Measurements from ENCODE around the gene VEZT.

Gene VEZT, protein sequence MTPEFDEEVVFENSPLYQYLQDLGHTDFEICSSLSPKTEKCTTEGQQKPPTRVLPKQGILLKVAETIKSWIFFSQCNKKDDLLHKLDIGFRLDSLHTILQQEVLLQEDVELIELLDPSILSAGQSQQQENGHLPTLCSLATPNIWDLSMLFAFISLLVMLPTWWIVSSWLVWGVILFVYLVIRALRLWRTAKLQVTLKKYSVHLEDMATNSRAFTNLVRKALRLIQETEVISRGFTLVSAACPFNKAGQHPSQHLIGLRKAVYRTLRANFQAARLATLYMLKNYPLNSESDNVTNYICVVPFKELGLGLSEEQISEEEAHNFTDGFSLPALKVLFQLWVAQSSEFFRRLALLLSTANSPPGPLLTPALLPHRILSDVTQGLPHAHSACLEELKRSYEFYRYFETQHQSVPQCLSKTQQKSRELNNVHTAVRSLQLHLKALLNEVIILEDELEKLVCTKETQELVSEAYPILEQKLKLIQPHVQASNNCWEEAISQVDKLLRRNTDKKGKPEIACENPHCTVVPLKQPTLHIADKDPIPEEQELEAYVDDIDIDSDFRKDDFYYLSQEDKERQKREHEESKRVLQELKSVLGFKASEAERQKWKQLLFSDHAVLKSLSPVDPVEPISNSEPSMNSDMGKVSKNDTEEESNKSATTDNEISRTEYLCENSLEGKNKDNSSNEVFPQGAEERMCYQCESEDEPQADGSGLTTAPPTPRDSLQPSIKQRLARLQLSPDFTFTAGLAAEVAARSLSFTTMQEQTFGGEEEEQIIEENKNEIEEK

GRCh38 chr12:95217377-95218149 is at the start of gene VEZT, which contains the start of gene FGD6:
Gene VEZT (plus strand): TSS chr12:95217807. CDS start chr12:95217851, 44 bp downstream.
Gene FGD6 (minus strand): TSS chr12:95217467. CDS start chr12:95217240, 227 bp downstream.
- TF ChIP-seq JUND (IDR thresholded peaks at IDR 0.05; ENCODE audit: low read depth), result no peak
- in situ Hi-C loops (cut with HindIII; ENCODE audit: low pct_unique_long_range_greater_than_20kb, low sequenced_read_pairs), result no loop called here
- peak; percentile 98 to 100 for DNase-seq (ENCODE audit: low read depth in 1 of 2, low spot score in 1 of 2)

DNA sequence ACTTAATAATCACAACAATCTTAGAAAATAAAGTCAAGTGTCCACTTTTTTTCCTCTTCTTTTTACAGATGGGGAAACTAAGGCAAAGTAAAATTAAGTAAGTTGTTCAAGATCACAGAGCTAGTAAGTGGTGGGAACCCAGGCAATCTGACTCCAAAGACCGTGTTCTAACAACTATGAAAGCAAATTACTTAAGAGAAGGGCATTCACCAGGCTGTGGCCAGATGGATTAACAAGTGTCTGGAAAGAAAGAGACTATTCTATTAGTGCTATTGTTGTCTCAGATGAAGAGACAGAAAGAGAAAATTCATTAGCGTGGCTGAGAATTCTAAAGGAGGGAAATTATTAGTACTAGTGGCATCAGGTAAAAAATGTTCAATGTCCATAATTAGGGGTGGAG is 48.9 kb upstream of the VEZT start:
- no peak for DNase-seq (ENCODE audit: low read depth in 1 of 2, low spot score in 1 of 2)
- in situ Hi-C loops (cut with HindIII; ENCODE audit: low pct_unique_long_range_greater_than_20kb, low sequenced_read_pairs), result no loop called here
- no peak for TF ChIP-seq JUND (IDR thresholded peaks at IDR 0.05; ENCODE audit: low read depth)

GRCh38 chr12:95169368-95169767 is 48.2 kb upstream of the VEZT start:
- TF ChIP-seq JUND (IDR thresholded peaks at IDR 0.05; ENCODE audit: low read depth), result no peak
- in situ Hi-C loops (cut with HindIII; ENCODE audit: low pct_unique_long_range_greater_than_20kb, low sequenced_read_pairs), result no loop called here
- no peak for DNase-seq (ENCODE audit: low read depth in 1 of 2, low spot score in 1 of 2)

- DNase-seq (ENCODE audit: low read depth in 1 of 2, low spot score in 1 of 2), result peak in 1 of 2 experiments; percentile 35
- in situ Hi-C loops (cut with HindIII; ENCODE audit: low pct_unique_long_range_greater_than_20kb, low sequenced_read_pairs), result no loop called here
- TF ChIP-seq JUND (IDR thresholded peaks at IDR 0.05; ENCODE audit: low read depth), result no peak
Observed at GRCh38 chr12:95173392-95174251, 44.0 kb upstream of the VEZT start.

DNA sequence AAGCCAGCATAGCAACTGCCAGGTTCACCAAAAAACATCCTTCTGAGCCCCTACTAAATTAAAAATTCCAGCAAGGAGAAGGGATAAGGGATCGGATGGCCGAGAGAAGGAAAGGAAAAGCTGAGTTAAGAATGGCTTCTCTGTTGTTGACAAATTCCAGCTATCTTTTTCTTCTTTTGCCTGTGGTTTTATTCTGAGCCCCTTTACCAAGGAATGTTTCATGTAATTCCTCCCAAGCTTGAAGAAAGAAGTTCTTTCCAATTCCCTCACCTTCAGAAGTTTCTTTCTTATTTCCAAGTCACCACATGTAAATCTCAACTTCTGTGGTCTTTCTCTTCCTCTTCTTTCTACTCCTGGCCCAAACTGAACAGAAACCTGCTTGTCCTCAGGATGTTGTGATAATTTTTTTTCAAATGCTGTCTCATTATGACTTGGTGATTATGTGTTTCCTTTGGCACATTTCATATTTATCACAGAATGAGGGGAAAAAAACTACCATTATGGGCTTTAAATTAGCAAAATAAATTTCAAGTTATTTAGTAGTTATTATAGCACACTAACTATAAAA is 40.3 kb upstream of the VEZT start:
- in situ Hi-C loops (cut with HindIII; ENCODE audit: low pct_unique_long_range_greater_than_20kb, low sequenced_read_pairs), result no loop called here
- no peak for TF ChIP-seq JUND (IDR thresholded peaks at IDR 0.05; ENCODE audit: low read depth)
- DNase-seq (ENCODE audit: low read depth in 1 of 2, low spot score in 1 of 2), result no peak

- in situ Hi-C loops (cut with HindIII; ENCODE audit: low pct_unique_long_range_greater_than_20kb, low sequenced_read_pairs), result no loop called here
- no peak for TF ChIP-seq JUND (IDR thresholded peaks at IDR 0.05; ENCODE audit: low read depth)
- peak; percentile 33 to 89 for DNase-seq (ENCODE audit: low read depth in 1 of 2, low spot score in 1 of 2)
Observed at GRCh38 chr12:95178136-95178535, 39.5 kb upstream of the VEZT start.

DNA sequence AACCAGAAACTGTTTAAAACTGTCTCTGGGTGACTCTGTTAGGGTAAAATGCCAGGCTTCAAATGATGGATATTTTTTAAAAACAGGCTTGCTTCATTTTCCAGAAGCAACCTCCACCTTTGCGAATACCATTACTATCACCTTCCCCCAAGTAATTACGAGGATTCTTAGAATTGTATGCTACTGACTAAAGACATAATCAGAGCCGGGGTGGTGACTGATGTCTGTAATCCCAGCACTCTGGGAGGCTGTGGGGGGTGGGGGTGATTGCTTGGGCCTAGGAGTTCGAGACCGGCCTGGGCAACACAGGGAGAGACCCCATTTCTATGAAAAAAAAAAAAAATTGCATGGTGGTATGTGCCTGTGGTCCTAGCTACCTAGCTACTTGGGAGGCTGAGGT is 38.6 kb upstream of the VEZT start:
- in situ Hi-C loops (cut with HindIII; ENCODE audit: low pct_unique_long_range_greater_than_20kb, low sequenced_read_pairs), result no loop called here
- no peak for DNase-seq (ENCODE audit: low read depth in 1 of 2, low spot score in 1 of 2)
- TF ChIP-seq JUND (IDR thresholded peaks at IDR 0.05; ENCODE audit: low read depth), result no peak

GRCh38 chr12:95181103-95181502 is 36.5 kb upstream of the VEZT start:
- in situ Hi-C loops (cut with HindIII; ENCODE audit: low pct_unique_long_range_greater_than_20kb, low sequenced_read_pairs), result no loop called here
- TF ChIP-seq JUND (IDR thresholded peaks at IDR 0.05; ENCODE audit: low read depth), result no peak
- no peak for DNase-seq (ENCODE audit: low read depth in 1 of 2, low spot score in 1 of 2)

DNA sequence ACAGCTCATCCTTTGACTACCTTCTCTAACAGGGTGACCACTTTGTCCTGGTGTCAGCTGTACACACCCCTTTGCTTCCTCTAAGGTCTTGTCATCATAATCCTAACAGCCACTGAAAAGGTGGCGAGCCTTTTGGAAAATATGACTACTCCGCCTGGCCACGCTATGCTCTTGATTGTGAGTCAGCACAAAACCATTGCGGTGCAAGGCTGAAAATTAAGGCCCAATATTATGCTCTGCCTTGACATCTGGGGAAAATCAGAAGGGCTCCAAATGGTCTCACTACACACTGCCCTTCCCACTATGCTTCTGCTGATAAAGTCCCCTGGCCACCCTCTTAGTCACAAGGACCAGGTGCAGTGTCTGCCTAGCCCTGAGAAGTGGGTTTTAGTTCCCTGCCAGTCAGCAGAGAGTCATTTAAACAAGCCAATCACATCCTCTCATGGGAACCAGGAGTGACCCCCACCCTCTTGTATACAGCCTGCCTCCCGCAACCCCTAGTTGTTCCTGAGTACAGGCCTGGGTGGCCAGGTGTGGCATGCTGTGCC is 34.7 kb upstream of the VEZT start:
- no peak for TF ChIP-seq JUND (IDR thresholded peaks at IDR 0.05; ENCODE audit: low read depth)
- no peak for DNase-seq (ENCODE audit: low read depth in 1 of 2, low spot score in 1 of 2)
- in situ Hi-C loops (cut with HindIII; ENCODE audit: low pct_unique_long_range_greater_than_20kb, low sequenced_read_pairs), result no loop called here

DNA sequence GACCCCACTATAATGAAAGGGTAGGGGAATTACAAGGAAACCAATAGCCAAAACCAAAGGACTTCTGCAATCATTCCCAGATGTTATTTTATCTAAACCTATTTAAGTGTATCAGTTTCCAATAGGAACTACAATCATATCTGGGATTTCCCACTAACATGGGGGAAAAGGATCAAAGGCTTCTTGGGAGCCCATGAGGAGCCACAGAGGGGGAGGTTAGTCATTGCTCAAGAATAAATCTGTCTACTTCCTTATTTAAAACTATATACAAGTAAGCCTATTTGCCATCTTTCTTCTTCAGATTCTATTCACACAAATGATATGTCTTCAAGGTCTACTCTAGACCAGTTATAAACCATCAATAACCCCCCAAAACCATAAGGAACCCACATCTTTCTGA is 33.5 kb upstream of the VEZT start:
- DNase-seq (ENCODE audit: low read depth in 1 of 2, low spot score in 1 of 2), result no peak
- in situ Hi-C loops (cut with HindIII; ENCODE audit: low pct_unique_long_range_greater_than_20kb, low sequenced_read_pairs), result no loop called here
- TF ChIP-seq JUND (IDR thresholded peaks at IDR 0.05; ENCODE audit: low read depth), result no peak

GRCh38 chr12:95185072-95185471 is 32.5 kb upstream of the VEZT start:
- no peak for TF ChIP-seq JUND (IDR thresholded peaks at IDR 0.05; ENCODE audit: low read depth)
- in situ Hi-C loops (cut with HindIII; ENCODE audit: low pct_unique_long_range_greater_than_20kb, low sequenced_read_pairs), result no loop called here
- no peak for DNase-seq (ENCODE audit: low read depth in 1 of 2, low spot score in 1 of 2)
